VCaP (cell line): ENCODE results near the gene CBLB.

ENCODE experiments used
- H3K27ac ChIP-seq: fragments of 450-650 bp; 2 replicates; pipeline ENCODE4 v1.5.1; 2017
- TF ChIP-seq, protein P1 (sequence below): fragments of 450-650 bp; conservative IDR thresholded peaks from 2 replicates; pipeline ENCODE4 v1.5.1; 2017; ENCODE audit warnings: mild to moderate bottlenecking, moderate library complexity

Gene CBLB

DNA sequence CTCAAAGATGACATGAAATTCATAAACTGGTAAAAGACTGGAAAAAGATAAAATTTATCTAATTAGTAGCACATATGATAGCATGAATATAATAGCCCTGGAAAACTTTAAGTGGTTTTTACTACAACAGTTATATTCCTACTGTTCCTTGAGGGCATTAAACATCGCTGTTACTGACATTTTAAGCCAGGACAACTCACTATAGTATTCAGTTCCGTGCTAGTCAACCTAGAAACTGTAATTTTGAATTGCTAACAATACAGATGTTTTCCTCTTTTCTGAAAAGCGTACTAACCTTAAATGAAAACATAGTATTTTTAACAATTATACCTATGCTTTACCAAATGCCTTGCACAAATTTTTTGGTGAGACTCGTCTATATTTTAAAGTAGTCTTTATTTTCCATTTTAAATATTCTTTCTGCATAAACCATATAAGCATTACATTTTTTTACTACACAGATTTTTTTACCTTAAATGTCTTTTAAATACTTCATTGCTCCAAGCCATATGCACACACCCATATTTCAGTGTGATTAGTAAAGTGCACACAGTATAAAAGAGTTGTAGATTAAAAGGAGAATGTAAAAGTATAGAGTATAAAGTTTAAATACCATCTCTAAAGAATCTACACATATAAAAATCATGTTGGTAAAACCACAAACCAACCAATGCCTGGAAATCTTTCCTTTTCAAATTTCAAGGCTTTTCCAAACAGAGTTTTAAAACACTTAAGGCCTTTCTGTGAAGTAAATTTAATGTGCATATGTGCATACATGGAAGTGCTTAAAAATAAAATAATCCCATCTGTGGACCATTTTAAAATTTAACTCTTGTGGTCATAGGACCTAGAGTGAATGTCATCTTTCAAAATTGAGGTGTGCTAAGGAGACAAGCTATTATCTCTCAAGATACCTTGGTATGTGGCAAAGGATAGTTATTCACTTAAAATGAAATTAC lies 20.1 kb upstream of the CBLB start:
- TF ChIP-seq, protein P1, sequence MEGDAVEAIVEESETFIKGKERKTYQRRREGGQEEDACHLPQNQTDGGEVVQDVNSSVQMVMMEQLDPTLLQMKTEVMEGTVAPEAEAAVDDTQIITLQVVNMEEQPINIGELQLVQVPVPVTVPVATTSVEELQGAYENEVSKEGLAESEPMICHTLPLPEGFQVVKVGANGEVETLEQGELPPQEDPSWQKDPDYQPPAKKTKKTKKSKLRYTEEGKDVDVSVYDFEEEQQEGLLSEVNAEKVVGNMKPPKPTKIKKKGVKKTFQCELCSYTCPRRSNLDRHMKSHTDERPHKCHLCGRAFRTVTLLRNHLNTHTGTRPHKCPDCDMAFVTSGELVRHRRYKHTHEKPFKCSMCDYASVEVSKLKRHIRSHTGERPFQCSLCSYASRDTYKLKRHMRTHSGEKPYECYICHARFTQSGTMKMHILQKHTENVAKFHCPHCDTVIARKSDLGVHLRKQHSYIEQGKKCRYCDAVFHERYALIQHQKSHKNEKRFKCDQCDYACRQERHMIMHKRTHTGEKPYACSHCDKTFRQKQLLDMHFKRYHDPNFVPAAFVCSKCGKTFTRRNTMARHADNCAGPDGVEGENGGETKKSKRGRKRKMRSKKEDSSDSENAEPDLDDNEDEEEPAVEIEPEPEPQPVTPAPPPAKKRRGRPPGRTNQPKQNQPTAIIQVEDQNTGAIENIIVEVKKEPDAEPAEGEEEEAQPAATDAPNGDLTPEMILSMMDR = no peak
- H3K27ac ChIP-seq = no peak overlapping the region

DNA sequence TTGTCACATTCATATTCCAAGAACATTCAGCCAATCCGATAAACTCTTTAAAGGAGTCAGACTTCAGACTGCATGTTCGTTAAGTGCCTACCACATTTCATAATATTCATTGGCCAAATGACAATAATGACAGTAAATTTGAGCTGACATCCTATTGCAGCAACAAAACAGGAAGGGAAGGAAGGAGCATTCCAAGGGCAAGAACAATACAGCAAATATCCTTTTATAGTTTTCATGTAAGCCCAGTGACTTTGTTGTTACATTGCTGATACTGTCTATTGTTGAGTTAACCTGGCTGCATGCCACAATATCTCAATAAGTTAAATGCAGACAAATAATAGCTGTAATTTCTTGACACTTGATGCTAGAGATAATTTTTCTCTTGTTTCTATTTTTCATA lies 16.4 kb upstream of the CBLB start:
- H3K27ac ChIP-seq = no peak overlapping the region
- TF ChIP-seq, protein P1 = no peak

DNA sequence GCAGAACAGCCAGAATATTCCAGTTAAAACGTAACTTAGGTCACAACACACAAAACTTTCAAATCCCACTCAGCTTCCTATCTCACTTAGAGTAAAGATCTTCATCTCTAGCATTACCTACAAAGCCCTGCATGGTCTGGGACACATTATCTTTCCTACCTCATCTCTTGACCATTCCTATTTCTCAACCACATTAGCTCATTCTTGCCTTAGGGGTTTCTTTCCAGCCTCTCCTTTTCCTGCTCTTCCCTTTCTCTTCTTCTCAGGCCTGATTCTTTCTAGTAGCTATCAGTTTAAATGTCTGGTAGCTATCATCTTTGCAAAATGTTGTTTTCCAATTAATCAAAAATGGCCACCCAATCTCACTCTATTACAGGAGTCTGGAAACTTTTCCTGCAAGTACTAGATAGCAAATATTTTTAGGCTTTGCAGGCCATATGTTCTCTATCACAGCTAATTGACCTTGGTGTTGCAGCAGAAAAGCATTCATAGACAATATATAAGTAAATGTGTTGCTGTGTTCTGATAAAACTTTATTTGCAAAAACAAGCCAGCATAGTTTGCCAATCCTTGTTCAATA lies 15.1 kb upstream of the CBLB start:
- TF ChIP-seq, protein P1 = no peak

DNA sequence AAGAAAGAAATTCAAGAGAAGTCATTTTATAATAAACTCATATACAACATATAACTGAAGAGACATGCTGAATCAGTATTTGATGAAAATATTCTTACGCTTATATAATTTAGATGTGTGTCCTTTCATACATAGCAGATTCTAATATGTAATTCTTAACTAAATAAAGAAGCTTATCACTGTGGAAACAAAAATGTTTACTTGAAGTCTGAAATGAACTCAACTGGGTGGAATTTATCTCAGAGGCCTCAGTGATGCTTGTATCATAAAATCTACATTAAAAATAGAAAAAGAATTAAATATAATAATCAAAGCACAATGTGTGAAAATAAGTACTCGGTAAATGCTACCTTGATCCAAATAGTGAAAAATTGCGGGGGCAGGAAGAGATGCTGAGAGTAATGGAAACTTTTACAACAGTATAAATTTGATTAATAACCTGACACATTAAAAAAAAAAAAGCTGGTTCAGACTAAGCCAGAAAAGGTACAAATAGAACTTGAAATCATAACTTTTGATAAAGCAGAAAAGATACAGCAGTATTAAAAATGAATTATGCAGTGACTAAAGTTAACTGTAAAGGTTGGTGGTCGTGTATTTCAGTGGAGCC lies 12.0 kb upstream of the CBLB start:
- H3K27ac ChIP-seq = no peak overlapping the region
- TF ChIP-seq, protein P1 = no peak

More for the DNA sequence above, 15.1 kb upstream of the CBLB start:
- H3K27ac ChIP-seq = no peak overlapping the region

DNA sequence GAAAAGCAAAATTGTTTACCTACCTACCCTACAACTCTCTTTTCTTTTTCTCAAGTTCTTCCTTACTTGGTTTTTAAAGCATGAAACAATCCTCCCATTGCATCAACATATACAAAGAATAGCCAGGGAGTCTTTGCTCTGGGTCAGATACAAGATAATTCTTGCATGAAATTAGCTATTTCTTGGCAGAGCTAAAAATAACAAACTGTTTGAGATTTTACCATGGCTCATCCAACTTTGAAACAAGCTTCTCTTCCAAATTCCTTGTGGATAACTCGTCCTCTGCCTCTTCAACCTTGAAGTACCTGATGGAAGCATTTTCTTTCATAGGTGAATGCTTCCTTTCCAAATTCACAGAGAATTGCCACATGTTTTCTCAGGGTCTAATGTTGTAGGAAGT lies 9.2 kb upstream of the CBLB start:
- no peak overlapping the region for H3K27ac ChIP-seq
- TF ChIP-seq, protein P1 = no peak

DNA sequence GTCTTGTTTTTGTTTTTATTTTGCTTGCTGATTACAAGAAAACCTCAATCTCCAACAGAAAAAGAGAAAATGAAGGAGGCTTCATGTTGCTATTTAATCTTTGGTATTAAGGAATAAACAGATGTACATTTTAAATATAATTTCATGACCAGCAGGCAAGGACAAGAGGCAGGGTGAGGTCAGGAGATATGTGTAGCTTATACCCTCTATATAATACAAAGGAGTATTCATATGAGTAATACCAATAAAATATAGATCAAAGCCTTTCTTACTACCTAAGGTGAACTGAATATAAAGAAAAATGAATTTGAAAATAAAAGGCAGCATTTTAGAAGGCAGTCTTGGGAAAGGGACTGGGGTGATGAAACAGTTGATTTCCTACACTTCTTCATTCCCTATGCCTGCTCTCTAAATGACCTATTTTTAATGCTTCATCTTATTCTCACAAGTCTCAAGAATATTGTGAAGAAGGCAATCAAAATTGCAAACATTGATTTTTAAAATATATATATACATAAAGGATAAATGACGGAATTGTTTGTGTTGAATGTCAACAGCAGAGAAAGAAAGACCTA lies 8.6 kb upstream of the CBLB start:
- TF ChIP-seq, protein P1 = no peak
- H3K27ac ChIP-seq = no peak overlapping the region

DNA sequence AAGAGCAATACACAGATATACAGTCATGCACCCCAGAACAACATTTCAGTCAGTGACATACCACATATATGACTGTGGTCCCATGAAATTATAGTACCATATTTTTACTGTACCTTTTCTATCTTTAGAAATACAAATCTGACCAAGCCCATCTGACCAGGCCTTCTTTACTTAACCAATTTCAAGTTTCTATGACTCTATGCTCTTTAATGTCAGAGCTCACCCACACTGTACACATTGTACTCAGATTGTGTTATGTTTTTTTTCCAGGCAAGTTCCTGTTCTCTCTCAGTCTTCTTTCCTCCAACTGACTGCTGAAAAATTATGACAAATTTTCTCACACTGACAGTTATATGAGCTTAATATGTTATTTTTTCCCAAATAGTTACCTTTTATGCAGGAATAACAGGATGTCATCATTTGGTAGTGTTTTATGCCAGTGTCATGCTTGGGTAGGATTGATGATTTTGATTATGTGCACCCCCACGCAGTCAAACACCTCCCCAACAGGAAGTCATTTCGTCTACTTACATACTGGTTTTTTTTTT lies 8.0 kb upstream of the CBLB start:
- no peak overlapping the region for H3K27ac ChIP-seq
- TF ChIP-seq, protein P1 = no peak
